Psoas muscle (tissue), 8 donors: ENCODE results near the gene OBSCN. TPM values are rescaled to one million over a fixed set of nuclear protein-coding genes. Genes with fewer than 3 reads are reported as not detected.
A peak's percentile ranks its signal among the peaks of the same experiment; 100 is the strongest.

ENCODE experiments used
- ATAC-seq, 4 donors: fragments of 200-7000 bp; cut with Tn5 transposase; one replicate each; pipeline ENCODE4 v1.9.1; 2020; ENCODE audit warnings: moderate library complexity in 3 of 4, mild to moderate bottlenecking in 2 of 4
- DNase-seq, 2 donors: peaks; one replicate each; pipeline ENCODE4 v3.0.0-alpha.2; 2020
- H3K27ac ChIP-seq: fragments of 200-600 bp; one replicate; pipeline ENCODE4 v1.8.0; 2022
- H3K27me3 ChIP-seq, 3 donors: fragments of 200-600 bp in 1 of 3; one replicate each; pipeline versions ENCODE4 v1.6.1 to v1.8.0; 2013 to 2022; ENCODE audit warnings: low read length in 2 of 3, mild to moderate bottlenecking in 2 of 3, moderate library complexity in 1 of 3; ENCODE audit not compliant: insufficient read depth in 3 of 3
- H3K36me3 ChIP-seq, 2 donors: fragments of 200-600 bp in 1 of 2; one replicate each; pipeline versions ENCODE4 v1.6.1 to v1.8.0; 2013 to 2022; ENCODE audit warnings: low read depth in 1 of 2, mild to moderate bottlenecking in 1 of 2, moderate library complexity in 1 of 2; ENCODE audit not compliant: insufficient read depth in 1 of 2
- H3K4me1 ChIP-seq: fragments of 200-600 bp; one replicate; pipeline ENCODE4 v1.8.0; 2022
- H3K4me3 ChIP-seq: fragments of 200-600 bp; one replicate; pipeline ENCODE4 v1.8.0; 2022; ENCODE audit warnings: mild to moderate bottlenecking
- H3K9me3 ChIP-seq: fragments of 200-600 bp; one replicate; pipeline ENCODE4 v1.8.0; 2022
- WGBS, 3 donors: extraction: QIAGEN DNeasy Blood & Tissue Kit; methylation state at CpG; one replicate each; pipeline versions ENCODE4 v1.1.6 to v1.1.7; 2013; 5-methylcytosine and 5-hydroxymethylcytosine counted together
- intact Hi-C, 2 donors: fragments of 100-400 bp; cut with DNase I; formaldehyde crosslinking; loops; one replicate each; pipeline versions ENCODE4 v1.11.0 to v1.14.2; 2022
- polyA plus RNA-seq, 3 donors: library from polyadenylated mRNA; stranded (reverse); fragments of 200-250 nt; gene quantifications; one replicate each; pipeline ENCODE4 v1.2.3, GENCODE V29; 2013
- total RNA-seq, 4 donors: library from RNA; stranded (reverse); fragmentation: NEBNext Ultra II Directional in 2 of 4; extraction: Animal tissue kit (Norgen Biotek cat#: 25700) in 2 of 4; gene quantifications; one replicate each; pipeline versions ENCODE4 v1.2.1 to v1.2.4, GENCODE V29; 2021 to 2023
- TF ChIP-seq, protein P1 (sequence below): fragments of 200-600 bp; IDR thresholded peaks from one replicate; pipeline ENCODE4 v1.8.0; 2022; ENCODE audit warnings: antibody characterized with exemption
- donor health status: healthy with polysubstance abuse.
- donor health status: DM: no; HTN: no; CAD: no; lungs with moderate emphysema.
- donor health status: Bipolar disorder and iron deficiency.
- donor health status: healthy.
- donor health status: DM: yes; HTN: yes; CAD: no.
- donor health status: DM: no; HTN: no; CAD: no.
- donor health status: DM: no; HTN: no; CAD: no.
- donor health status: DM: yes; HTN: yes; CAD: no.

The OBSCN gene
- total and polyA plus RNA-seq, 7 donors = 397 to 1,869 (median 1,061) TPM

DNA sequence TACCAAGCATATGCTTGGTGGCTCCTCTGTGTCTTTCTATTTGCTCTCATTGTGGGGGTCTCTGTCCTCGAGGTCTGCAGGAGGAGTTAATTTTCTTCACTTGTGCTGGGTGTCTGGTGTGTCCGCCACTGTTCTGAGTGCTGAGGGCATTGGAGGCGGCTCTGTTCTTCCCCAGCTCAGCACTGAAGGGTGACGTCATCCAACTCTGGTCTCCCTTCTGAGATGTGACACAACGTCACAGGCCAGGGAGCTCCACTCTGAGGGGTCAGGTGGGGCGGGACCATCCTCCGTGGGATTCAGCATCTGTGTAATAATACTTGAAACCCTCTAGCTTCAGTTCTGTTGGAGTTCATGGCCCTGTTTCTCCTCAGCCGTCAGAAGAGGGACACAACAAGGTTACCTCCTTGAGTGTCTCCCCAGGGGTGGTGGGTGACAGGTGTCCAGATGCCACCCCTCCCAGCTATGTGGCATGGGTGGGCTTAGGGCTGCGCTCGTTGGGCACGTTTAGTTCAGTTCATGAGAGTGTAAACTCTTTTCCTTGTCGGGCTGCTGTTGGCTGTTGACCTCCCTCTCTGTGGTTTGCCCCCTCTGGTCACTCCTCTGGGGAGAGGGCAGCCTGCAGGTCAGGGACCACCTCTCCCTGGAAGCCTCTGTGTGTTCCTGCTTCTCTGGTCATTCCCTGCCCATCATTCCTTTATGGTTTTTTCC is 39.1 kb upstream of the OBSCN start:
- intact Hi-C loops = loop anchor here in 1 of 2 donors (5.0 kb wide), 1 partner anchor 36 kb away; no protein-coding TSS in a partner anchor
- DNase-seq (peak in 1 of 2 donors; percentile 24), ATAC-seq (no peak)
- Histone ChIP-seq H3K27ac (peak overlapping the region; percentile 0), H3K36me3 (no peaks in the 10 kb centered on the region), H3K9me3 (no peaks in the 10 kb centered on the region), H3K4me3 (no peak overlapping the region), H3K27me3 (no peaks in the 10 kb centered on the region), H3K4me1 (peaks cover 22% of the 10 kb centered on the region)
- 73 to 82% (median 81%) methylated on average over 12 of the region's 12 CpGs for WGBS, 3 donors
- TF ChIP-seq, protein P1, sequence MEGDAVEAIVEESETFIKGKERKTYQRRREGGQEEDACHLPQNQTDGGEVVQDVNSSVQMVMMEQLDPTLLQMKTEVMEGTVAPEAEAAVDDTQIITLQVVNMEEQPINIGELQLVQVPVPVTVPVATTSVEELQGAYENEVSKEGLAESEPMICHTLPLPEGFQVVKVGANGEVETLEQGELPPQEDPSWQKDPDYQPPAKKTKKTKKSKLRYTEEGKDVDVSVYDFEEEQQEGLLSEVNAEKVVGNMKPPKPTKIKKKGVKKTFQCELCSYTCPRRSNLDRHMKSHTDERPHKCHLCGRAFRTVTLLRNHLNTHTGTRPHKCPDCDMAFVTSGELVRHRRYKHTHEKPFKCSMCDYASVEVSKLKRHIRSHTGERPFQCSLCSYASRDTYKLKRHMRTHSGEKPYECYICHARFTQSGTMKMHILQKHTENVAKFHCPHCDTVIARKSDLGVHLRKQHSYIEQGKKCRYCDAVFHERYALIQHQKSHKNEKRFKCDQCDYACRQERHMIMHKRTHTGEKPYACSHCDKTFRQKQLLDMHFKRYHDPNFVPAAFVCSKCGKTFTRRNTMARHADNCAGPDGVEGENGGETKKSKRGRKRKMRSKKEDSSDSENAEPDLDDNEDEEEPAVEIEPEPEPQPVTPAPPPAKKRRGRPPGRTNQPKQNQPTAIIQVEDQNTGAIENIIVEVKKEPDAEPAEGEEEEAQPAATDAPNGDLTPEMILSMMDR = no peak

DNA sequence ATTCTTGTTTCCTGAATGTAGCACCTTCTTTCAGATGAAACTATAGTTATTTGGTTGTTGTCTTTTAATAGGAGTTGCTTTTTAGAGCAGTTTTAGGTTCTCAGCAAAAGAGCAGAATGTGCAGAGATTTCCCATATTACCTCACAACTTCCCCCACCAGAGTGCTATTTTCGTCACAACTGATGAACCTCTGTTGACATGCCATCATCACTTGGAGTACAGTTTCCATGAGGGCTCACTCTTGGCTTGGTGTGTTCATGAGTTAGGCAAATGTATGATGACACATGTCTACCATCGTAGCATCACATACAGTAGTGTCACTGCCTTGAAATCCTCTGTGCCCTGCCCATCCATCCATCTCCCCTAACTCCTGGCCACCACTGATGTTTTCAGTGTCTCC is 38.5 kb upstream of the OBSCN start:
- TF ChIP-seq, protein P1 = no peak
- H3K27ac ChIP-seq = peak overlapping the region; percentile 0
- DNase-seq = peak in 1 of 2 donors; percentile 3
- no peak overlapping the region for H3K4me3 ChIP-seq
- intact Hi-C loops = loop anchor here in 1 of 2 donors (5.0 kb wide), 1 partner anchor 37 kb away; no protein-coding TSS in a partner anchor
- WGBS, 3 donors = 76 to 80% (median 77%) methylated on average over 2 of the region's 2 CpGs
- ATAC-seq = no peak
- H3K4me1 ChIP-seq = peaks cover 19% of the 10 kb centered on the region
- H3K27me3 ChIP-seq = no peaks in the 10 kb centered on the region
- no peaks in the 10 kb centered on the region for H3K9me3 ChIP-seq
- H3K36me3 ChIP-seq = no peaks in the 10 kb centered on the region

DNA sequence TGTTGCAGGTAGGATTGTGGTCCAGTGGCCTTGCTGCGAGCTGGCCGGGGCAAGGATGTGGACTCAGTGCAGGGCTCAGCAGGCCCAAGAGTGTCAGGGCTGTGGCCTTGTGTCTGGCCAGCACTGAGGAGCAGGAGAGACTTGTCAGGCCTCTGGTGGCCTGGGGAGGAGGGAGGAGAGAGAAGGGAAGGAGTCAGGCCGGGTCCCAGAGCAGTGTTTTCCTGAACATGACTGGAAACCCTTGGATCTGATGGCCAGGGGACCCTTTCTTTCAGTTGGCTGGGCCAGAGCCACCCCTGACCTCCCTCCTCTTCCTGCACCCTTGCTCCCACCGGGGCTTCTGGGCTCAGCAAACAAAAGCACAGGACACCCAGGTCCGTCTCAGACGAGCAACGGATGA is 37.2 kb upstream of the OBSCN start:
- peaks cover 12% of the 10 kb centered on the region for H3K4me1 ChIP-seq
- WGBS, 3 donors = 84 to 90% (median 88%) methylated on average over 7 of the region's 7 CpGs

DNA sequence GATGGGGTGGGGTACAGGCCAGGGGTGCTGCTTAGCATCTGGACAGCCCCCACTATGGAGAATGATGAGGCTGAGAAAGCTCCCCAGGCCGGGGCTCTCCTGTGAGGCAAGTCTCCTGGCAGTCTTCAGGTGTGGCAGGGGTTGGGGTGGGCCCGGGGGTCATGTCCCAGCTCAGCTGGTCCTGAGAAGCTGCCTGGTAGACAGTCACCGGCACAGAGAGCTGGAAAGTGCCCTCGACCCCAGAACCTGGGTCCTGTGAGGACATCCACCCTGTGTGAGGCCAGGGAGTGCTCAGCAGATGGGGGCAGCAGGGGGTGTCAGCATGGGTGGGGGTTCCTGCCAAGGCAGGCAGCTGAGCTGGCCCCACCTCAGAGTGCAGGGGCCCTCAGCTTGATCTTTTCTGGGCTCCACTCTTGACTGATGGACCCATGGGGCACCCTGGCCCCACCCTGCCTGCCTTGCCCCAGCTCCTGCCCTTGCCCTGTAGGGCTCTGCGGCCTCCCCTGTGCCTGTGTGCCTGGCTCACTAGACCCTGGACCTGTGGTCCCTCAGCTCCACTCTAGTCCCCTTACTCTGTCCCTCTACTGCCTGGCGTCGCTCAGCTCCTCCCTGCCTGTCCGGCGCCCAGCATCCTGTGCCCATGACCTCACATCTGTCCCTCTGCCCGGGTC is 36.5 kb upstream of the OBSCN start:
- Histone ChIP-seq H3K27me3 (no peaks in the 10 kb centered on the region), H3K4me3 (no peak overlapping the region), H3K9me3 (no peaks in the 10 kb centered on the region), H3K27ac (no peak overlapping the region), H3K36me3 (peaks cover 0 to 12% of the 10 kb centered on the region in 2 donors), H3K4me1 (peaks cover 12% of the 10 kb centered on the region)
- WGBS, 3 donors = 76 to 85% (median 78%) methylated on average over 9 to 10 of the region's 10 CpGs
- TF ChIP-seq, protein P1 = no peak
- intact Hi-C loops = no loop called here
- DNase-seq (peak in 1 of 2 donors; percentile 56), ATAC-seq (no peak)

More for the DNA sequence above, 37.2 kb upstream of the OBSCN start:
- Histone ChIP-seq H3K27ac (peak overlapping the region; percentile 10), H3K27me3 (no peaks in the 10 kb centered on the region), H3K9me3 (no peaks in the 10 kb centered on the region), H3K4me3 (no peak overlapping the region), H3K36me3 (peaks cover 0 to 10% of the 10 kb centered on the region in 2 donors)
- DNase-seq = peak in 1 of 2 donors; percentile 34
- TF ChIP-seq, protein P1 = no peak
- no peak for ATAC-seq
- intact Hi-C loops = no loop called here
